ENCODE results near the gene ARMC7. TPM values are rescaled to one million over a fixed set of nuclear protein-coding genes. Genes with fewer than 3 reads are reported as not detected.
A peak's percentile ranks its signal among the peaks of the same experiment; 100 is the strongest.
"Not testable (repeated sequence)": the region's sequence is repeated elsewhere in the genome, so short reads cannot be mapped to it uniquely, and the experiment has no call there.

The ARMC7 gene
- total RNA-seq, 2 donors from 2014 or later = 20.0 to 26.6 TPM

- 59 to 80% methylated on average over 2 to 3 of the region's 3 CpGs for WGBS, 2 experiments (ENCODE audit: insufficient coverage in 1 of 2, insufficient read length in 1 of 2)
Observed at GRCh38 chr17:75155191-75155601, 45.4 kb downstream of the ARMC7 start.

GRCh38 chr17:75158480-75158879 lies 48.7 kb downstream of the ARMC7 start:
- H3K9ac ChIP-seq (ENCODE audit: extremely low read depth, low read length, poor library complexity, severe bottlenecking); H3K9me3 ChIP-seq (ENCODE audit: control insufficient read depth, low read length); H3K9me3 Mint-ChIP-seq; H3K4me3 ChIP-seq (ENCODE audit: low read length); H3K27me3 ChIP-seq (ENCODE audit: control insufficient read depth, insufficient read depth, low read length, poor library complexity, severe bottlenecking); H3K27ac ChIP-seq (ENCODE audit: low read depth, low read length); H3K27me3 Mint-ChIP-seq (ENCODE audit: insufficient read depth); DNase-seq; H3K4me1 ChIP-seq (ENCODE audit: control insufficient read depth, insufficient read depth, low read length); H3K27ac Mint-ChIP-seq; H3K4me3 Mint-ChIP-seq; H3K4me1 Mint-ChIP-seq: not testable (repeated sequence)
- 93 to 100% methylated on average over 4 to 8 of the region's 8 CpGs for WGBS, 2 experiments (ENCODE audit: insufficient coverage in 1 of 2, insufficient read length in 1 of 2)
- H3K36me3 Mint-ChIP-seq (ENCODE audit: low read depth) = peaks cover 11% of the 10 kb centered on the region
- peaks cover 18% of the 10 kb centered on the region for H3K36me3 ChIP-seq (ENCODE audit: control insufficient read depth, insufficient read depth, low read length)

More at GRCh38 chr17:75155191-75155601, 45.4 kb downstream of the ARMC7 start:
- H3K4me1 ChIP-seq (ENCODE audit: control insufficient read depth, insufficient read depth, low read length) = peaks cover 3% of the 10 kb centered on the region
- DNase-seq = peak; percentile 65
- no peaks in the 10 kb centered on the region for H3K27me3 ChIP-seq (ENCODE audit: control insufficient read depth, insufficient read depth, low read length, poor library complexity, severe bottlenecking)
- TF ChIP-seq CTCF (conservative IDR thresholded peaks at IDR 0.05) = no peak
- Mint-ChIP-seq H3K9me3 (no peaks in the 10 kb centered on the region), H3K27me3 (ENCODE audit: insufficient read depth) (no peaks in the 10 kb centered on the region), H3K4me1 (peaks cover 21% of the 10 kb centered on the region), H3K36me3 (ENCODE audit: low read depth) (peaks cover 6% of the 10 kb centered on the region), H3K27ac (peak overlapping the region; percentile 0), H3K4me3 (no peak overlapping the region)
- no peak overlapping the region for H3K9ac ChIP-seq (ENCODE audit: extremely low read depth, low read length, poor library complexity, severe bottlenecking)
- peak overlapping the region; percentile 14 for H3K4me3 ChIP-seq (ENCODE audit: low read length)
- H3K36me3 ChIP-seq (ENCODE audit: control insufficient read depth, insufficient read depth, low read length) = peaks cover 10% of the 10 kb centered on the region
- no peak overlapping the region for H3K27ac ChIP-seq (ENCODE audit: low read depth, low read length)
- H3K9me3 ChIP-seq (ENCODE audit: control insufficient read depth, low read length) = no peaks in the 10 kb centered on the region

- Mint-ChIP-seq H3K9me3 (no peaks in the 10 kb centered on the region), H3K36me3 (ENCODE audit: low read depth) (peaks cover 17% of the 10 kb centered on the region), H3K4me1 (peaks cover 8% of the 10 kb centered on the region), H3K27ac (no peak overlapping the region), H3K4me3 (no peak overlapping the region), H3K27me3 (ENCODE audit: insufficient read depth) (no peaks in the 10 kb centered on the region)
- Histone ChIP-seq H3K9me3 (ENCODE audit: control insufficient read depth, low read length) (no peaks in the 10 kb centered on the region), H3K27ac (ENCODE audit: low read depth, low read length) (no peak overlapping the region), H3K27me3 (ENCODE audit: control insufficient read depth, insufficient read depth, low read length, poor library complexity, severe bottlenecking) (no peaks in the 10 kb centered on the region), H3K36me3 (ENCODE audit: control insufficient read depth, insufficient read depth, low read length) (peaks cover 25% of the 10 kb centered on the region), H3K9ac (ENCODE audit: extremely low read depth, low read length, poor library complexity, severe bottlenecking) (no peak overlapping the region), H3K4me3 (ENCODE audit: low read length) (no peak overlapping the region), H3K4me1 (ENCODE audit: control insufficient read depth, insufficient read depth, low read length) (peaks cover 3% of the 10 kb centered on the region)
- 95 to 98% methylated on average over 4 of the region's 4 CpGs for WGBS, 2 experiments (ENCODE audit: insufficient coverage in 1 of 2, insufficient read length in 1 of 2)
- DNase-seq = no peak
- TF ChIP-seq CTCF (conservative IDR thresholded peaks at IDR 0.05) = no peak
Observed at GRCh38 chr17:75159196-75160031, 49.6 kb downstream of the ARMC7 start.
